ENCODE data around the gene C6orf58. TPM values are rescaled to one million over a fixed set of nuclear protein-coding genes. Genes with fewer than 3 reads are reported as not detected.

The C6orf58 gene
- total and polyA plus RNA-seq, 10 of the 15 experiments (the other 5 are each of a cell fraction or from before 2014, with no cell fraction given) = 0.06 to 0.43 (median 0.12) TPM; not detected in 2

- in situ Hi-C loops (cut with MboI) = no loop called here
- H3K4me2 ChIP-seq (ENCODE audit: control insufficient read depth, insufficient read depth) = no peak overlapping the region
- H3K36me3 ChIP-seq (ENCODE audit: control insufficient read depth in 2 of 2, insufficient read depth in 2 of 2, low read length in 1 of 2) = no peaks in the 10 kb centered on the region
- SMC1A ChIA-PET (ENCODE audit: uncharacterized antibody, unreplicated experiment) = interaction anchor here (1.3 kb wide), 1 partner anchor 13 kb away, joined by 3 read pairs; no protein-coding TSS in a partner anchor
- TF ChIP-seq NR2C2 (IDR thresholded peaks at IDR 0.05; ENCODE audit: borderline replicate concordance, control insufficient read depth, insufficient read length, low read depth) (no peak), NFXL1 (IDR thresholded peaks at IDR 0.05; ENCODE audit: borderline replicate concordance) (no peak), EZH2 (IDR thresholded peaks at IDR 0.05; ENCODE audit: borderline replicate concordance, control insufficient read depth, low read depth, low read length) (no peak), KAT2A (conservative IDR thresholded peaks at IDR 0.05; ENCODE audit: control insufficient read depth, low read depth, low read length) (no peak), MEF2B (IDR thresholded peaks at IDR 0.05; ENCODE audit: partially characterized antibody, poor library complexity, severe bottlenecking) (no peak), RBBP5 (conservative IDR thresholded peaks at IDR 0.05) (no peak), SRF (IDR thresholded peaks at IDR 0.05; ENCODE audit: low read depth in 2 of 2, low read length in 2 of 2) (no peak), BCLAF1 (IDR thresholded peaks at IDR 0.05) (no peak), HDAC2 (IDR thresholded peaks at IDR 0.05) (no peak), ZBED1 (IDR thresholded peaks at IDR 0.05; ENCODE audit: borderline replicate concordance) (no peak), DPF2 (IDR thresholded peaks at IDR 0.05) (no peak), SP1 (IDR thresholded peaks at IDR 0.05; ENCODE audit: low read depth, low read length) (no peak), POU2F2 (IDR thresholded peaks at IDR 0.05; ENCODE audit: borderline replicate concordance, low read depth, low read length) (no peak), ELK1 (IDR thresholded peaks at IDR 0.05; ENCODE audit: low read depth, low read length) (no peak), NR2C1 (IDR thresholded peaks at IDR 0.05) (no peak), TBL1XR1 (IDR thresholded peaks at IDR 0.05; ENCODE audit: low read depth, low read length) (no peak), USF2 (IDR thresholded peaks at IDR 0.05; ENCODE audit: borderline replicate concordance, low read depth, low read length) (no peak)
- DNase-seq (ENCODE audit: low read depth, low spot score) = no peak
- FAIRE-seq = no peak
- ATAC-seq = no peak
- POLR2A ChIA-PET = no interaction called here
- H3K79me2 ChIP-seq (ENCODE audit: control insufficient read depth, insufficient read depth, low read length) = no peaks in the 10 kb centered on the region
- no peak overlapping the region for H3K9ac ChIP-seq (ENCODE audit: control insufficient read depth, insufficient read depth, low read length)
- RAD21 ChIA-PET (ENCODE audit: unreplicated experiment) = no interaction called here
- CTCF ChIA-PET = interaction anchor here (0.7 kb wide), 1 partner anchor 11 kb away, joined by 3 read pairs; the partner anchor contains the start of gene C6orf58
- H3K4me1 ChIP-seq (ENCODE audit: control insufficient read depth, insufficient read depth, low read length) = no peaks in the 10 kb centered on the region
- no peaks in the 10 kb centered on the region for H4K20me1 ChIP-seq (ENCODE audit: control insufficient read depth, insufficient read depth)
- 22% methylated on average over 2 of the region's 2 CpGs for WGBS (ENCODE audit: insufficient coverage, insufficient replicate concordance, low lambda C conversion rate, missing lambda C conversion rate)
- no peak overlapping the region for H3K4me3 ChIP-seq
- no peak overlapping the region for H3K27ac ChIP-seq (ENCODE audit: control insufficient read depth, insufficient read depth)
- H3K9me3 ChIP-seq (replicated peaks; ENCODE audit: control insufficient read depth, insufficient read depth, low read length) = no peaks in the 10 kb centered on the region
- H3K27me3 ChIP-seq (replicated peaks in 1 of 2; ENCODE audit: control insufficient read depth in 2 of 2, insufficient read depth in 2 of 2, low read length in 1 of 2) = no peaks in the 10 kb centered on the region
- BruUV-seq (replicated peaks) = no TSS peak
- intact Hi-C loops (cut with micrococcal nuclease; ENCODE audit: unreplicated experiment) = no loop called here
- H2AFZ ChIP-seq (ENCODE audit: control insufficient read depth, low read depth, low read length) = no peak overlapping the region
Measured at GRCh38 chr6:127587875-127588274, 10.9 kb downstream of the C6orf58 start.
